ENCODE results near the gene DIP2B. TPM values are rescaled to one million over a fixed set of nuclear protein-coding genes. Genes with fewer than 3 reads are reported as not detected.

The DIP2B gene, protein sequence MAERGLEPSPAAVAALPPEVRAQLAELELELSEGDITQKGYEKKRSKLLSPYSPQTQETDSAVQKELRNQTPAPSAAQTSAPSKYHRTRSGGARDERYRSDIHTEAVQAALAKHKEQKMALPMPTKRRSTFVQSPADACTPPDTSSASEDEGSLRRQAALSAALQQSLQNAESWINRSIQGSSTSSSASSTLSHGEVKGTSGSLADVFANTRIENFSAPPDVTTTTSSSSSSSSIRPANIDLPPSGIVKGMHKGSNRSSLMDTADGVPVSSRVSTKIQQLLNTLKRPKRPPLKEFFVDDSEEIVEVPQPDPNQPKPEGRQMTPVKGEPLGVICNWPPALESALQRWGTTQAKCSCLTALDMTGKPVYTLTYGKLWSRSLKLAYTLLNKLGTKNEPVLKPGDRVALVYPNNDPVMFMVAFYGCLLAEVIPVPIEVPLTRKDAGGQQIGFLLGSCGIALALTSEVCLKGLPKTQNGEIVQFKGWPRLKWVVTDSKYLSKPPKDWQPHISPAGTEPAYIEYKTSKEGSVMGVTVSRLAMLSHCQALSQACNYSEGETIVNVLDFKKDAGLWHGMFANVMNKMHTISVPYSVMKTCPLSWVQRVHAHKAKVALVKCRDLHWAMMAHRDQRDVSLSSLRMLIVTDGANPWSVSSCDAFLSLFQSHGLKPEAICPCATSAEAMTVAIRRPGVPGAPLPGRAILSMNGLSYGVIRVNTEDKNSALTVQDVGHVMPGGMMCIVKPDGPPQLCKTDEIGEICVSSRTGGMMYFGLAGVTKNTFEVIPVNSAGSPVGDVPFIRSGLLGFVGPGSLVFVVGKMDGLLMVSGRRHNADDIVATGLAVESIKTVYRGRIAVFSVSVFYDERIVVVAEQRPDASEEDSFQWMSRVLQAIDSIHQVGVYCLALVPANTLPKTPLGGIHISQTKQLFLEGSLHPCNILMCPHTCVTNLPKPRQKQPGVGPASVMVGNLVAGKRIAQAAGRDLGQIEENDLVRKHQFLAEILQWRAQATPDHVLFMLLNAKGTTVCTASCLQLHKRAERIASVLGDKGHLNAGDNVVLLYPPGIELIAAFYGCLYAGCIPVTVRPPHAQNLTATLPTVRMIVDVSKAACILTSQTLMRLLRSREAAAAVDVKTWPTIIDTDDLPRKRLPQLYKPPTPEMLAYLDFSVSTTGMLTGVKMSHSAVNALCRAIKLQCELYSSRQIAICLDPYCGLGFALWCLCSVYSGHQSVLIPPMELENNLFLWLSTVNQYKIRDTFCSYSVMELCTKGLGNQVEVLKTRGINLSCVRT (N-terminal part only)
- total RNA-seq (2021) (29.0 and 29.4 TPM in 2 replicates), Bru-seq, nascent RNA (percentile 84 among the genes with signal in this experiment), BruChase-seq, experiment 1, labeled RNA remaining after a 2-hour chase (percentile 81 among the genes with signal in this experiment), BruChase-seq, experiment 2, labeled RNA remaining after a 6-hour chase (percentile 80 among the genes with signal in this experiment)
- long read RNA-seq, full-length matches to known transcripts = 5 of 16 reads
- long read RNA-seq, partial matches to known transcripts = 4 of 16 reads
- long read RNA-seq, other reads (novel, unspliced or antisense) = 7 of 16 reads

- BruUV-seq (replicated peaks) = TSS peak; percentile 37
- no peaks in the 10 kb centered on the region for H3K27me3 ChIP-seq (ENCODE audit: insufficient read depth, low read depth)
- ChIA-PET POLR2A (ENCODE audit: unreplicated experiment) (interaction anchor here (0.5 to 0.7 kb wide), 6 partner anchors 9 to 549 kb away, joined by 3 to 6 read pairs (median 3); no protein-coding TSS in a partner anchor), CTCF (interaction anchor here (0.7 to 1.5 kb wide), 4 partner anchors 92 to 394 kb away, joined by 4 to 16 read pairs (median 4); no protein-coding TSS in a partner anchor)
- no peaks in the 10 kb centered on the region for H3K9me2 ChIP-seq (ENCODE audit: insufficient read depth)
- H3K9me3 ChIP-seq (ENCODE audit: insufficient read depth, low read depth) = no peaks in the 10 kb centered on the region
- H3K36me3 ChIP-seq (ENCODE audit: low read depth) = 0 out of 2 replicates have a peak, but pooled peaks cover 6% of the 10 kb centered on the region
- H4K20me1 ChIP-seq (ENCODE audit: insufficient read depth) = peaks cover 25% of the 10 kb centered on the region
- peak within 1 kb of the TSS; percentile 90 for H2AFZ ChIP-seq
- H3K4me1 ChIP-seq (replicated peaks; ENCODE audit: insufficient read depth) = peaks cover 30% of the 10 kb centered on the region
- peak; percentile 93 for TF ChIP-seq CTCF (conservative IDR thresholded peaks at IDR 0.05)
- no peak for TF ChIP-seq EZH2 (IDR thresholded peaks at IDR 0.05; ENCODE audit: low read depth)
- intact Hi-C loops (cut with micrococcal nuclease; ENCODE audit: unreplicated experiment) = loop anchor here (1.0 to 5.0 kb wide), 4 partner anchors 114 to 482 kb away; no protein-coding TSS in a partner anchor
- H3K4me2 ChIP-seq = peak within 1 kb of the TSS; percentile 96
- peak; percentile 71 to 93 for DNase-seq
- H3K27ac ChIP-seq = peak within 1 kb of the TSS; percentile 65
- peak within 1 kb of the TSS; percentile 96 for H3K4me3 ChIP-seq
- H3F3A ChIP-seq (ENCODE audit: insufficient read depth, low read depth) = peaks cover 11% of the 10 kb centered on the region; the same call in 1 of the 2 replicates
- peaks cover 51% of the 10 kb centered on the region for H3K79me2 ChIP-seq (ENCODE audit: low read depth)
These were observed at the start of gene DIP2B for GRCh38 chr12:50504798-50505674. Gene DIP2B (plus strand): TSS chr12:50504985. CDS start chr12:50505141, 156 bp downstream.

- CTCF ChIA-PET = no interaction called here
- H3K36me3 ChIP-seq (ENCODE audit: low read depth) = peaks cover 21% of the 10 kb centered on the region
- no peaks in the 10 kb centered on the region for H3K9me3 ChIP-seq (ENCODE audit: insufficient read depth, low read depth)
- no peaks in the 10 kb centered on the region for H3K9me2 ChIP-seq (ENCODE audit: insufficient read depth)
- peaks cover 7% of the 10 kb centered on the region; the same call in 1 of the 2 replicates for H3K4me1 ChIP-seq (replicated peaks; ENCODE audit: insufficient read depth)
- no peaks in the 10 kb centered on the region for H3K27me3 ChIP-seq (ENCODE audit: insufficient read depth, low read depth)
- no peak overlapping the region for H3K4me3 ChIP-seq
- POLR2A ChIA-PET (ENCODE audit: unreplicated experiment) = no interaction called here
- H2AFZ ChIP-seq = no peak overlapping the region
- no peaks in the 10 kb centered on the region; the same call in none of the 2 replicates for H3F3A ChIP-seq (ENCODE audit: insufficient read depth, low read depth)
- intact Hi-C loops (cut with micrococcal nuclease; ENCODE audit: unreplicated experiment) = no loop called here
- H3K27ac ChIP-seq = 0 out of 2 replicates have a peak overlapping the region, but pooled peaks have one; percentile 8
- BruUV-seq (replicated peaks) = no TSS peak
- peak in 1 of 2 experiments; percentile 66 for DNase-seq
- TF ChIP-seq EZH2 (IDR thresholded peaks at IDR 0.05; ENCODE audit: low read depth) = no peak
- no peak for TF ChIP-seq CTCF (conservative IDR thresholded peaks at IDR 0.05)
- no peak overlapping the region for H3K4me2 ChIP-seq
- H4K20me1 ChIP-seq (ENCODE audit: insufficient read depth) = no peaks in the 10 kb centered on the region
- H3K79me2 ChIP-seq (ENCODE audit: low read depth) = no peaks in the 10 kb centered on the region
These were observed 46.2 kb upstream of the DIP2B start for GRCh38 chr12:50458606-50459005.

All from PC-9 (cell line).